GM18505 (cell line): ENCODE results near the gene PRAME.
"Not testable (repeated sequence)": the region's sequence is repeated elsewhere in the genome, so short reads cannot be mapped to it uniquely, and the experiment has no call there.

Experiments used
- ATAC-seq: cut with Tn5 transposase; IDR thresholded peaks from one replicate; pipeline ENCODE4 v1.9.1; 2021; ENCODE audit not compliant: unreplicated experiment
- POLR2A ChIP-seq: IDR thresholded peaks from 4 replicates; pipeline ENCODE4 v1.6.1; 2011; ENCODE audit warnings: borderline replicate concordance; ENCODE audit not compliant: insufficient read depth, insufficient read length; ENCODE audit errors: extremely low read depth

The PRAME gene

DNA sequence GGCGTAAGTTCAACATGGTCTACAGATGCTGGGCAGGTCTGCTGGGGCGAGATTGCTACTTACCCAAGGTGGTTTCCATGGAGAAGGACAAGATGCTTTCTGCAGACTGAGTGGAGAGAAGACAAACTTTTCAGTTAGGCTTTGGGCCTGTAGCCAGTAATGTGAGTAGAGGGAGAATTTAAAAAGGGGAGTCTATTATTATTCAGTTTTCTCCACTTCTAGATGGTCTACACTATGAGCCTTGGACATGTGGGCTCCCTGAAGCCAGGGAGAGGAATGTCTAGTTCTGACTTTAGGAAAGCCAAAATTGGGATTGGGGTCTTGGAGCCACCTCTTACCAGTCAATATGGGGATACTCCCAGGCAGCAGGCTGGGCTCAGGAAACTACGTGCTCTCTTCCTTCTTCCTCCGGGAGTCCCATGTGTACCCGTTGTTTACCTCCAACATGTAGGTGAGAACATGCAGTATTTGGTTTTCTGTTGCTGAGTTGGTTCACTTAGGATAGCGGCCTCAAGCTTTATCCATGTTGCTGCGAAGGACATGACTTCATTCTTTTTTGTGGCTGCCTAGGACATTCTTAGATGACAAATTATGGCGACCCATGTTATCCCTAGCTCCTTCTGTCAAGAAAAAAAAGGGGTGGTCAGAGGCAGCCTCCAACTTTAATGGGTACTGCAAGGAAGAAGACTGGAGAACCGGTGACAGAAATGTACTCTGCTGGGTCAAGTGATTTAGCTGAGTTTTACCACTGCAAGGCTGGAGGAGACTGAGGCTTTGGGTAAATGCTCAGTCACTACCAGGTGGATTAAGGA, 24.3 kb downstream of the PRAME start:
- ATAC-seq: no peak

GRCh38 chr22:22533863-22534262, 25.2 kb downstream of the PRAME start:
- TF ChIP-seq POLR2A: no peak
- no peak for ATAC-seq

More for the DNA sequence above, 24.3 kb downstream of the PRAME start:
- no peak for TF ChIP-seq POLR2A

DNA sequence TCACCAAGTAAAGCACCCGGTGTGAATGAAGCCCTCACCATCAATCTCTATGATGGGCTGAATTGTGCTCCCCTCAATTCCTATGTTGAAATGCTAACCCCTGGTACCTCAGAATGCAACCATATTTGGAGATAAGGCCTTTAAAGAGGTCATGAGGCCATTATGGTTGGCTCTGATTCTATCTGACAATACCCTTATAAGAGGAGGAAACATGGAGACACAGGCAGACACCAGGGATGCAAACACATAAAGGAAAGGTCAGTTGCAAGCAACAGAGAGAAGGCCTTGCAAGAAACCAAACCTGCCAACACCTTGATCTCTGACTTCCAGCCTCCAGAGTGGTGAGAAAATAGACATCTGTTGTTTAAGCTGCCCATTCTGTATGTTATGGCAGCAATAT, 25.6 kb downstream of the PRAME start:
- no peak for TF ChIP-seq POLR2A

DNA sequence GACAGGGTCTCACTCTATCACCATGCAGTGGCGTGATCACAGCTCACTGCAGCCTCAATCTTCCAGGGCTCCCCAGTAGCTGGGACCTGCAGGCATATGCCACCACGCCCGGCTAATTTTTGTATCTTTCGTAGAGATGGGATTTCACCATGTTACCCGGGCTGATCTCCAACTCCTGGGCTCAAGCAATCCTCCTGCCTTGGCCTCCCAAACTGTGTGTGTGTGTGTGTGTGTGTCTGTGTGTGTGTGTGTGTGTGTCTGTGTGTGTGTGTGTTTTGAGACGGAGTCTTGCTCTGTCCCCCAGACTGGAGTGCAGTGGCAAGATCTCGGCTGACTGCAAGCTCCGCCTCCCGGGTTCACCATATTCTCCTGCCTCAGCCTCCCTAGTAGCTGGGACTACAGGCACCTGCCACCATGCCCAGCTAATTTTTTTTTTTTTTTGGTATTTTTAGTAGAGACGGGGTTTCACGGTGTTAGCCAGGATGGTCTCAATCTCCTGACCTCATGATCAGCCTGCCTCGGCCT, 26.5 kb downstream of the PRAME start:
- ATAC-seq: not testable (repeated sequence)

More for the DNA sequence above, 25.6 kb downstream of the PRAME start:
- ATAC-seq: no peak

- no peak for ATAC-seq
- TF ChIP-seq POLR2A: no peak
Measured at GRCh38 chr22:22531770-22532546, 27.1 kb downstream of the PRAME start.

- TF ChIP-seq POLR2A: no peak
- no peak for ATAC-seq
Measured at GRCh38 chr22:22528780-22529179, 30.3 kb downstream of the PRAME start.

- ATAC-seq: no peak
- no peak for TF ChIP-seq POLR2A
Measured at GRCh38 chr22:22527312-22527711, 31.8 kb downstream of the PRAME start.

GRCh38 chr22:22526125-22526912, 32.7 kb downstream of the PRAME start:
- TF ChIP-seq POLR2A: no peak
- ATAC-seq: no peak

DNA sequence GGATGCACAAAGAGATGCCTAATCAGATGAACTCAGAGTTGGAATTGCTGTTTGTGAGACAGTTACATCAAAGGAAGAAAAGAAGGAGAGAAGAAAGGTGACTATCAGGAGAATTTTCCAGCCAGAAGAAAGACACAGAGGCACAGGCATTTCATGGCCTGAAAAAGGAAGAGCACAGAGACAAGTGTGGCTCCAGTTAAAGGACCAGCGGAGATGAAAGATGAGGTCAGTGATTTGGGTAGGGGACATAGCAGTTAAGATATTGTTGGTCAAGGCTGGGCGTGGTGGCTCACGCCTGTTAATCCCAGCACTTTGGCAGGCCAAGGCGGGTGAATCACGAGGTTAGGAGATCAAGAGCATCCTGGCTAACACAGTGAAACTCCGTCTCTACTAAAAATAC, 35.6 kb downstream of the PRAME start:
- no peak for ATAC-seq
- no peak for TF ChIP-seq POLR2A

GRCh38 chr22:22521631-22522030, 37.4 kb downstream of the PRAME start:
- ATAC-seq: no peak
- no peak for TF ChIP-seq POLR2A

DNA sequence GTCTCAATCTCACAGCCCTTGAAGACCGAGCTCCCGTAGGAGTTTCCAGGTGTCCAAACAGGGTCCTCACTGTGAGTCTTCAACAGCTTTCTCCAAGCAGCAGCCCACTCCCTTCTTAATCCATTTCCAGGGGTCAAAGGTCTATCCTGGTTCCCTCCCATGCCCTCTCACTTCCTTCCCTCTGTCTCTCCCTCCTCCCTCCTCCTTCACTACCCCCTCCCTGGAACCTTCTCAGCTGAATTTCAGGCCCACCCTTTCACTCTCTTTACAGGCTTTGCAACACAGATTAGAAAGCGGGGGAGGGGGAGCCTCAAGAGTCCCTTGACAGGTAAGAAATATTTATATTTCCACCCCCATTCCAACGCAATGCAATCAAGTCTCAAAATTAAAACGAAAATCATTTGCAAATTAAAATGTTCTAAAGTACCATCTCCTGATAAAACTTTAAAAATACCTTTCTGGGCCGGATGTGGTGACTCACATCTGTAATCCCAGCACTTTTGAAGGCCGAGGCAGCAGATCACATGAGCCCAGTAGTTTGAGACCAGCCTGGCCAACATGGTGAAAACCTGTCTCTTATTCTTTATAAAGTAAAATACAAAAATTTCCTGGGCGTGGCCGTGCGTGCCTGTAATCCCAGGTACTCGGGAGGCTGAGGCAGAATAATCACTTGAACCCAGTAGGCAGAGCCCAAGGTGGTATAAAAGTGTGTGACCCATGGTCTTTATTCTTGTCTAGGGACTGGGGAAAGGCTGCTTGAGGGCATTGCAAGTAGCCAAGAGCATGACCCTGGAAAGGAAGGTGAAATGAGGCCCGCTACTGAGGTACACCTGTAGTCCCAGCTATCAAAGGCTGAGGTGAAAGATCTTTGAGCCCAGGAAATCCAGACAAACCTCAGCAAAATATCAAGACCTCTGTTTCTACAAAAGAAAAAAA, 38.1 kb downstream of the PRAME start:
- ATAC-seq: no peak
- TF ChIP-seq POLR2A: no peak

- ATAC-seq: no peak
- TF ChIP-seq POLR2A: no peak
Measured at GRCh38 chr22:22520020-22520656, 38.9 kb downstream of the PRAME start, which contains the start of gene ZNF280A. ZNF280A (minus strand) TSS chr22:22520270; CDS start chr22:22515630, 4,640 bp downstream.
